Bone marrow (tissue), 2 donors: Measurements from ENCODE around the gene CPEB1.

Experiments used
- DNase-seq, 2 donors: peaks; one replicate each; lab custom pipeline; 2025; lab: John Stamatoyannopoulos, UW

The CPEB1 gene

DNA sequence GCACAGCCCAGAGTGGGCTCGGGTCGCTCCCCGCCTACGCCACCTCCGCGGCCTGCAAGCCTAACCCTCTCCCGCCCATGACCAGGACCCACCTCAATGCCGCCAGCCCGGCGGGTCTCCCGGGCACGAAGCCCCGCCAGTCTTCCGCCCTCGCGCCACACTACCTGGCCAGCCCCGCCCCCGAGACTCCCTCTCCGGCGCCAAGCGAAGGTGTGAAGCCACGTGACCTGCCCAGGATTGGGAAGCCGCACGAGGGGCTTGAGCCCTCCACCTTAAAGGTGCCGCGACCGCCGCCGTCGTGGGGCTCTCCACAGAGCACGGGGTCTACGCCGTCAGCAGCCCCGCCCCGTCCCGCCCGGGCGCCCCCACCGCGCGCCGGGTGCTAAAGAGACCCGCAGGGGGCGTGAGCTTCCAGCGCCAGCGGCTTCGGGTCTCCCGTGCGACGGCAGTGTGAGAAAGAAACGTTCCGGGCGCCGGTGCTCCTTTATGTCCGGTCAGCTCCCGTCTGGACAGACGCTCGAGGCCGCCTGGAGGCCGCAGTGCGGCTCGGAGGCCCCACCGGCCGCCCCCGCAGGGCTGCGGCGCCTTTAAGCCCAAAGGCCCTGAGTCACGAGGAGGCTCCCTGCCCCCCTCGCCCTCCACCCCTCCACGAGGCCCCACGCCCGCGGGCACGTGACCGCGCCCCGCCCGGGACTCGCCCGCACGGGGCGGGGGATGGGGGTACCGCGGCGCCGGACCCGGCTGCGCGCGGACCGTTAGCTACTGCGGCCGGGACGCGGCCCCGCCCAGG is at the start of gene CPEB1:
TSS of gene CPEB1 (minus strand) at position 319 of the 790 bp plus-strand sequence. CDS start 18,904 bp downstream, outside the sequence.
- no peak for DNase-seq

DNA sequence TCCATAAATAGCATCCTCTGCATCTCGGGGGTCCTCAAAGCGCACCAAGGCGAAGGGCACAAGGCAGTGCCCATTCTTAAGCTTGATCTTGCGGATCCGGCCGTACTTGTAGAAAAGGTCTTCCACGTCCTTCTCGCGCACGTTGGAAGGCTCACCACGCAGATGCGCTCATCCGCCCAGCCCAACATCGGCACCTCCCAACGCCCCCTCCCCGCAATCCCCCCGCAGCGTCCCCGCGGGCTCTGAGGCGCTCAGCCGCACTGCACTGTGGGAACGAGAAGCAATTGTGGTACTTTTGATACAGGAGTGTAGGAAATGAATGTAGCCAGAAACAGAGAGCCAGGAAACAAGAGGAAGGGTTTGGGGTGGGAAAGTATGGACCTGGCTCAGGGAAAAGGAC is 45.0 kb upstream of the CPEB1 start:
- DNase-seq: no peak

DNA sequence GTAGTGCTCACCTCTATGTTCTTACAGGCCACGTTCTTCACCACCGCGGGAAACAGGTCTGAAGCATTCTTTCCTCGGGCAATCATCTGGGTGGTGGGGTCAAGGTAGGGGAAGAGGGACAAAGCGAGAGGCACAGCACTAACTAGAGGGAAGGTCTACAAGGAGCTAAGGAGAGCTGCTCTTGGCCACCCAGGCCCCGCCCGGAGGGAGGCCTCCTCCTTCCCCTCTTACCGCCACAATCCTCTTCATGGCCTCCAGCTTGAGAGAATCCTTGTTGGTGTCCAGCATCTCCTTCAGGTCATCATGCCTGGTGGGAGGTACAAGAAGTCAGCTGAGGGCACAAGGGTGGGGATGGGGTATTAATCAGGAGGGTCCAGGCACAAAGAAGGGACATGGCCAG is 42.0 kb upstream of the CPEB1 start:
- DNase-seq: no peak

DNA sequence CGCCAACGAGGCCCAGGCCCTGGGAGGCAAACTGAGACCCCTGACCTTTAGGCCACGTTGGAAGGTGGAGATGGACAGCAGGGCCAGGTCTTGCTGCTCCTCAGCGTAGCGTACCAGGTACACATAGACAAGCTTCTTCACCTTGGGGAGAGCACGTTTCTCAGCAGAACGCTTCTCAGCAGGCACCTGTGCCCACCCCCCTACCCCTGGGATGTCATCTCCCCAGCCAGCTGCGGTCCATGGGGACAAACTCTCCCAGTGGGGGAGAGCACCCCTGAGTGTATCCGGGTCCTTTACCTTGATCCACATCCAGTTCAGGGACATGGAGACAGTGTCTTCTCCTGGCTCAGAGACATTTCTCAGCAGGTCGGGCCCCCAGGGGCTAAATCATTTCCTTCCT is 41.5 kb upstream of the CPEB1 start:
- DNase-seq: no peak

DNA sequence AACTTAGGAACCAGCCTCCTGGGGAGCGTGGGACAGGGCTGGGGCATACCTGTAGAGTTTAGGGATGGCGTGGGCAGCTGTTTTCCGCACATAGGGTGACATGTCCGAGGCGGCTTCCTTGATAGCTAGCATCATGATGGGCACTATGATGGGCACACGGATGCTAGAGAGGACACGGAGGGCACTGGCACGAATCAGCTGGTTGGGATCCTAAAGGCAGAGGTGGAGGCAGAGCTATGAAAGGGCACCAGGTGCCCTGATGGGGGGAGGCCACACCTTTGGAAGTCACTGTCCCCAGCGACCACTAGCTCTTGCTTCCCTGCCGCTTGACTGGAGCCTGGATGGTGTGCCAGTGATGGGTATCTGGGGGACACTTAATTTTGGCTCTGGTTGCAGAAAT is 34.2 kb upstream of the CPEB1 start:
- no peak for DNase-seq

DNA sequence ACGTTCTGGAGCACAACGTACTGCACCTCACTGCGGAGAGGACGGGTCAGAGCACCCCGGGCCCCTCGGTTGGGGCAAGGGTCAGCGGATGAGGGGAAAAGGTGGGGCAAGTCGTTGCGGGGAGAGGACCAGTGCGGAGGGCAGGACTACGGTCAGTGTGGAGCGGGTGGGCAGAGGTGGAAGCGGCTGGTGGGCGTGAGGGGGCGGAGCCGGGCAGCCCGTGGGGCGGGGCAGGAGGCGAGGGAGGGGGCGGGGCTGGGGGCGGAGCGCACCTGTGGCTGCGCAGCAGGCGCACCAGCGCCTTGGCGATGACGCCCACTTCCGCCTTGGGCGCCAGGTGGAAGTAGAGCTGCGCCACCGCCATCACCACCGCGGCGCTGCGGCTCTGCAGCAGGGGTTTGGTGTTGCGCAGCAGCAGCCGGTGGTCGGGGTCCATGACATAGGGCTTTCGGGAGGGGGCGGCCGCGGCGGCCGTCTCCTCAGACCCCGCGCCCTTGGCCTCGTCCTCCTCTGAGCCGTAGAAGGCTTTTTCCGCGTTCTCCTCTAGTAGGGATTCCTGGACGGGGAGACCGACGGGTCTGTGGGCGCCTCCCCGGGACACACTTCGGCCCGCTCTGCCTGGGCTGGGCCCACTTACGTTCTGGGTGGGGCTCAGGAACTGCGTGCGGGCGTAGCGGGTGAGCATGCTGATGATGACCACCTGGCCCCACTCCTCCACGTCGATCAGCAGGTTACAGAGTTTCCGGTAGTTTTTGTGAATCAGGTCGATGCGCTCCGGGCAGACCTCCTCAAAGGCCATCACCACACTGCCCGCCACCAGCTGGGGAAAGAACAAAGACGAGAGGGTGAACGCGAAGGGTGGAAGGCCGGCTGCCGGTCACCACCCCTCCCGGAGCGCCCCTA is 33.3 kb upstream of the CPEB1 start:
- DNase-seq: no peak

DNA sequence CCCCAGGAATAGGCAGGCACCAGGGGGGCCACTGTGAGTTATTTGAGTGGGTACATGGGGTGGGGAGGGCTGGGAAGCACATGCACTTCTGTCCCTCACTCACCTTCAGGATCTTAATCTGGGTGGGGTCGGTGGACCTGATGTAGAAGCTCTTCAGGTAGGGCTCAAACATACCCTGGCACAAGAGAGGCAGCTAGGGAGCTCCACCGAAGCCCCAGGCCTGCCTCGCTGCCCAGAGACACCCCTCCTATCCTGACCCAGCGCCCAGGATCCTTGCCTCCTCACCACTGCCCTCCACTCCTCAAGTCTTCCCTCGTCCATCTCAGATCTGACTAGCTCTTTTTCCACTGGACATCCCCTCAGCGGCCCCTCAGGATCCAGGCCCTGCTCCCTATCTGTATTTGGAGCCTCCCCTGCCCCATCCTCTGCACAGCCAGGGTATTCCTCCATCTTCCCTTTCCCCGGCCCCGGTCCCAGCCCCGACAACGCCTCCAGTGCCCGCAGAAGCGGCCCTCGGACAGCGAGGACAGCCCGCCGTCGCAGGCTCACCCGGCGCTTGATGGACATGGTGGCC is 32.5 kb upstream of the CPEB1 start:
- no peak for DNase-seq

DNA sequence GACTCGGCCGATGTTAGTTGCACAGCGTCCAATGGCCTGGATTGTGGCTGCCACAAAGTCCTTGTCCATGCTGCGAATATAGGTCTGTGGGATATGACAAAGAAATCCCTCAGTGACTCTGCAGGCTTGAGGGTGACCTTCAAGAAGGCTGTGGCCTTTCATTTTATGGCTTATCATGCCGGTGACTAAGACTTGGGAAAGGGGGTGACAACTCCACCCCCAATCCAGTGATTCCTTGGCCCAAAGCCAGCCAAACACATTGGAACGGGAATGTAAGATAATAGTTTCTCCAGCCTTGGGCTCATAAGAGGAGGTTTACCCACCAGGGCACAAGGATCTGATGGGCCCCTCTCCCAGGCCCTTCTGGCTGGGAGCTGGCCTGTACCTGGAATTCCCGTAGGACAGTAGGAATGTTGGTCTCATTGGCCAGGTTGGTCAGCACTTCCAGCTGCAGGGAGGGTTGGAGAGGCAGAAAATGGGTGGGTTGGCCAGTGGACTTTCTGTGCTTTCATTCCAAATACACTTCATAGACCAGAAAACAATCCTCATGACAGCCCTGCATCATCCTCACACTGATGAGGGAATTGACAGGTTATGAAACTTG is 30.7 kb upstream of the CPEB1 start:
- no peak for DNase-seq

DNA sequence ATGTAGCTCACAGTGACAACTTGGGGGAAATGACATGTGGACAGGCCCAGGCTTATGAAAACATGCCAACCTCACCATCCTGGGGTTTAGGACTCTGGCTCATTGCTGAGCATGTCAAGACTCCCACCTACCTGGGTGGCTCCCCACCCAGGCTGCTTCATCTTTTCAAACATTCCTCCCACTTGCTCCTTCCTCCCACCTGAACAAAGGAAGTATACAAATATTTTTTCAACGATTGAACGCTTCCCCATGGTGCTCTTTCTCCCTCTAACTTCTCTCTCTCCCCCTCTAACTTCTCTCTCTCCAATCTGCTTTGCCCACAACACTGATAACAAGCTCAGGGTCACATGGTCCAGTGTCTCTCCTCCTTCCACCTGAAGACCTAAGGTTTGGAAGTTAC is 27.7 kb upstream of the CPEB1 start:
- no peak for DNase-seq

DNA sequence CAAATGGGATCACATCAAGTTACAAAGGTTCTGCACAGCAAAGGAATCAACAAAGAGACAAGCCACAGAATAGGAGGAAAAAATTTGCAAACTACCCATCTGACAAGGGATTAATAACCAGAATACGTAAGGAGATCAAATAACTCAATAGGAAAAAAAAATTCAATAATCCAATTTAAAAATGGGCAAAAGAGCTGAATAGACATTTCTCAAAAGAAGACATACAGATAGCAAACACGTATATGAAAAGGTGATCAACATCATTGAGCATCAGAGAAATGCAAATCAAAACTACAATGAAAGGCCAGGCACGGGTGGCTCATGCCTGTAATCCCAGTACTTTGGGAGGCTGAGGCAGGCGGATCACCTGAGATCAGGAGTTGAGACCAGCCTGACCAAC is 23.5 kb upstream of the CPEB1 start:
- no peak for DNase-seq

DNA sequence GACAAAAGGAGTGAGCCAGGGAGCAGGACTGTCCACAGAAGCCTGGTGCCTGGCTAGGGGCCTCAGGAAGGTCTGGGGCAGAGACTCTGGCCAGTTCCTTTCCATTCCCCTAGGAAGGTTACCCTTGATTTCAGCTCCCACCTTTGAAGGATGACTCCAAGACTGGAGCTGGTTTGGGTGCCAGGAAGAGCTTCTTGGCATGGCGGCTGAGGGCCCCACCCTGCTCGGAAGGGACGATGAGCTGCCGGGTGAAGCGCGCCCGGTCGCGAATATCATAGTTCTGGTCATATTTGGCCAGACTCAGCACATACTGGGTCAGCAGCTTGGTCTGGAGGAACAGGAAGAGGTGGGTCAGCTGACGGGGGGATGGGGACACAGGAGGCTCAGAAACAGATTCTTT is 19.4 kb upstream of the CPEB1 start:
- DNase-seq: no peak

DNA sequence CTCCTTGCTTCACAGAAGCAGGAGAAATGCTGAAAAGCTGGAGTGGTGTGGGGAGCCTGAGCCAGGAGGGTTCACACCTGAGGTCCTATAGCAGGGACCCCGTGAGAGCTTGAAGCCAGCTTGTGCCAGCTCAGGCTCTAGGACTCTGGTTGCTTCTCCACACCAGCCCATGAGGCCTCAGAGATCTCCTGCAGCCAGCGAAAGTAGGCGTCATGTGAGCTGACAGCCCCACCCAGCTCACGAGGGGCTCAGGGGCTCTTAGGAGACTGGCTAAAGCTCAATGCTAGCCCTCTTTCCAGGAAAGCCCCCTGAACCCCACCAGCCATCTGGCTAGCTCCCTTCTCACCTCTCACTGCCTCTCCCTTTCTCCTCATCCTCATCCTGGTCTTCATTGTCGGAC is 16.9 kb upstream of the CPEB1 start:
- no peak for DNase-seq

DNA sequence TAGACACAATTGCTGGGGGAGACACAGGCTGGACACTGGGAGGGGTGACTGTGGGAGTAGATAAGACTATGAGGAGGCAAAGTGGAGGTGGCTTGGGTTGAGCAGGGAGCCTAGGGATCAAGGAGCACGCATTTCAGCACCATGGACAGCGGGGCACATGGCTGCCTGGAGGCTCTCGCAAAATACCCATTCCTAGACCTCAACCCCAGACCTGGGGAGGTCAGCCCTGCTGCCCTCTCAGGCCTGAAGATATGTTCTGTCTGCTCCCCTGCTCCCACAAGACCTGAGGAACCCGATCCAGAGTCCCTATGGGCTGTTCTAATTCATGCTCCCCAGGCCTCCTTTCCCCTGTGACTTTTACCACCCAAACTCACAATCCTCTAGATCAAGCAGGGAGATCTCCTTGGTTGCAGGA is 16.0 kb upstream of the CPEB1 start:
- DNase-seq: no peak

DNA sequence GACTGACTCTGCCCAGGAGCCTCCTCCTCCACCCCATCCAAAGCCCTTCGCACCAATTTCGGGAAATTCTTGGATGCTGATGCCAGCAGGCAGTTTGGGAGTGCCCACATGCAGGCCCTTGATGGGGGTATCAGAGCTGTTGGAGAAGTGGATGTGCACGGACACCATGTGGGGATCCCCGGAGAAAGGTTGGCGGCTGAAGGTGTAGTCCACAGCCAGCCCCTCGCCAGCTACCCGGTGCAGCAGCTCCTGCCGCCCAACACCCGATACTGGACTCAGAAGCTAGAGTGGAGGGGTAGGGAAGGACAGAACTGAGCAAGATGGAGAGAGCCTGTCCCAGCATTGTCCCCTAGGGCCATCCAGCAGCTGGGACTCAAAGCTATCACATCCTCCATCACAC is 15.5 kb upstream of the CPEB1 start:
- no peak for DNase-seq

DNA sequence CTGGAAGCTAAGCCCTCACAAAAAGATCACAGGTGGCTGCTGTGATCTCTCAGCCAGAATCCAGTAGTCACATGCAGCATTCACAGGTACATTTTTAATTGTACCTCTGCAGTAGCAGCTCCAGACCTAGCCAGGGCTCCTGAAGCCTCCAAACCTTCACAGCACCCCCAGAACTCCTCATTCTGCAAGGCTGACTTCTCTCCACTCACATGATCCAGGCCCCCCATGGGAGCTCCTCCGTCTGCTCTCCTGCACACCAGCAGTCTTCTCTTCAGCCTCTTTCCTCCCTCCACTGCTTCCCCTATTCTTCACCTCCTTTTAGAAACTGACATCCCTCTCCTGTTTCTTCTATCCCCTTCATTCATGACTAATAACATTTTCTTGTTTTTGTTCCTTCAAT is 13.2 kb upstream of the CPEB1 start:
- no peak for DNase-seq

DNA sequence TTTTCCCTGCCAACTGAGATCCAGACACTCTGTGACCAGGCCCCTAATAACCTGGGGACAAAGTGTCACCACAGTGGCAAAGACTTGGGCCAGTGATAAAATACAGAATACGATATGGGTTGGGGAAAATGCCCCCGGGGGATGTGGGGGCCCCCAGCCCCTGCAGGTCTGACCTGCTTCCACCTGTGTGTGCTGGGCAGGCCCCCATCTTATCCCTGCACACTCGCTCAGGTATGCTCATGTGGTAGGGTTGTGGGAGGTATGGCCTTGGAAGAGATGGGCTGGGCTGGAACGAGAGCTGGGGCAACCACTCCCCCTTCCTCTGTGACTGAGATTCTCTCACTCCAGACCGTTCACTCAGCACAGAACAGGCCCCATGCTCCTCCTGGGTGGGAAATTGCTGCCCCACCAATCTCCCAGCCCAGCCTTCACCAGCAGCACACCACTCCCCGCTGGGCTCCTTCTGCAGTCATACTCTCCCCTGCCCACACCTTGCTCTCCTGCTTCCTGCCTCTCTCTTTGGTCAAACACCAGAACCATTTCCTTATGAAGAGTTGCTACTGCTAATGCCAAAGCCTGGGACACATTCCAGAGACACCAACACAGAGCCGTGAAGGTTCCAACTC is 9.6 kb upstream of the CPEB1 start:
- no peak for DNase-seq

DNA sequence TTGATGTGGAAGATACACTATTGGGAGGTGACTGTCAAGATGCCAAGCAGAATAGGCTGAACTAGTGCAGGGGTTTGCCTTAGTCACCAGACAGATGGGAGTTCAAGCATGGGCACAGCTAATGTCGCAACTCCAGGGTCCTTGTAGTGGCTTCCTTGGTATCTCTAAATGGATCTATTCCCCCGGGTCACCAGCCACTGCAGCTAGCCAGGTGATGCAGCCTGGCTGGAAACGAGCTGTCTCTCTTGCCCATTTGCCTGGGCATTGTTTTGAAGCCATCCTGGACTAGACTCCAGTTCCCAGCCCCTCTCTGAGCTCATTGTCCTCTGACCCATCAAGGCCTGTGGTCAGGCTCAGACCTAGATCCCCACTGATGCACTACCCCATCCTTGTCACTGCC is 8.4 kb upstream of the CPEB1 start:
- no peak for DNase-seq

DNA sequence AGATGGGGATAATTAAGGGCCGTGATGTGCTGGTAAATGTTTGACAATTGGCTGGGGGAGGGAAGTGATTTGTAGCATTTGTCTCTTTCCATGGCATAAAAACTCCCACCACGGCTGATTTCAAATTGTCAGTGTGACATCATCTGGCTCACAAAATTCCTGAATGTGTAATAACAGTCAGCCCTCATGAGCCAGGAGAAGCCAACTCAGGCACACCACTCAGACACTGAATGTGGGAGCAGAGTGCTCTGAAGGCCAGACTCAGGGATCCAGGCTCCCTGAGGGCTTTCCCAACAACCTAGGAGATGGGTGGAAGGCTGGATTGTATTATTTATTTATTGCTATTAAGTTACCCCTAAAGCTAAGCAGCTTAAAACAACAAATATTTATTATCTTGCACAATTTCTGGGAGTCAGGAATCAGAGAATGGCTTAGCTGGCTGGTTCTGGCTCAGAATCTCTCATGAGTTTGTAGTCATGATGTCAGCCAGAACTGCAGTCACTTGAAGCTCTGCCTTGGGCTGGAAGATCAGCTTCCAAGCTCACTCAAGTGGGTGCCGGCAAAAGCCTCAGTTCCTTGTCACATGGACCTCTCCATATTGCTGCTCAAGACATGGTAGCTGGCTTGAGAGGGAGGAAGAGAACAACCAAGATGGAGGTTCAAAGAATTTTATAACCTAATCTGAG is 6.5 kb upstream of the CPEB1 start:
- DNase-seq: no peak

DNA sequence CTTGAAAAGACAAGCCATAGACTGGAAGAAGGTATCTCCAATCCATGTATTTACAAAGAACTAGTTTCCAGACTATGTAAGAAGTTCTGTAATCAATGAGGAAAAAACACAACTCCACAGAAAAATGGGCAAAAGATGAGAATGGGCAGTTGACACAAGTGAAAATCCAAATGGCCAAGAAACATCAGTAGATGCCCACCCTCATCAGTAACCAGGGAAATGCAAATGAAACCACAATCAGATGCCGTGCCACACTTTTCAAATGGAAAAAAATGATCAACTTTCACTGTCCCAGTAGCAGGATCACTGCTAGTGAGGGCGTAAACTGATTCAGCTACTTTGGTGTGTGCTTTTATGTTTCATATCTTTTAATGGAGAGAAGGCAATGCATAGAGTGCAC is 4.5 kb upstream of the CPEB1 start:
- no peak for DNase-seq

DNA sequence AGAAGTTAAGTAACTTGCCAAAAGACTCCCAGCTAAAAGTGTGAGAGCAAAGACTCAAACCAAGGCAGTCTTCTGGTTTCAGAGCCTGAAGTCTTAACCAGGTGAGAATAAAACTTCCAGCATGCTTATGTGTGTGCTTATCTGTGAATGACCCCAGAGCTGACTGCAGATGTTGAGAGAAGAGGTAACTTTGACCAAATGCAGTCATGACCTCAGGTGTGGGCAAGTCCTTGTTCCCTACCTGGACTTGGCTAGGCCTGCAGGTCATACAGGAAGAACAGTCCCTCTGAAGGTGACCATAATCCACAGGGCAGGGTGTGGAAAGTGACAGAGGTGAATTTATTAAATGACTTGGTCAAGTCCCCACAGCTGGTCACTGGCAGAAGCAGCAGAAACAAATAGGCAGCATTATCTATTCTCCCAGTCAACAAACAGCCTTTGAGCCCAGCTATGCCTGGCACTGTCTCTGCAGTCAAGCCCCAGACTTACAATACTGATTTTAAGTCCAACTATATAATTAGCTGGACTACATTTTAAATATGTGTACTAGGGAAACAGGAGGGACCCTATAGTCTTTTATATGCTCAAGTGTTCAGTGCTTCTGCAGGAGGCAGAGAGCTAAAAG is 3.0 kb upstream of the CPEB1 start:
- DNase-seq: no peak
